ENCODE measurements around the gene SEMA3E. TPM values are rescaled to one million over a fixed set of nuclear protein-coding genes. Genes with fewer than 3 reads are reported as not detected.

SEMA3E gene
- total RNA-seq, 4 donors from 2014 or later, result 22.1 to 42.6 (median 25.0) TPM

- Histone ChIP-seq H3K27ac (no peak overlapping the region), H3K36me3 (peaks cover 0 to 8% of the 10 kb centered on the region in 2 donors), H3K9me3 (no peaks in the 10 kb centered on the region), H3K27me3 (no peaks in the 10 kb centered on the region), H3K4me3 (no peak overlapping the region), H3K4me1 (no peaks in the 10 kb centered on the region)
- TF ChIP-seq EP300 (IDR thresholded peaks at IDR 0.05) (no peak), POLR2A (IDR thresholded peaks at IDR 0.05) (no peak), POLR2AphosphoS5 (IDR thresholded peaks at IDR 0.05) (no peak)
- TF ChIP-seq, protein P1, sequence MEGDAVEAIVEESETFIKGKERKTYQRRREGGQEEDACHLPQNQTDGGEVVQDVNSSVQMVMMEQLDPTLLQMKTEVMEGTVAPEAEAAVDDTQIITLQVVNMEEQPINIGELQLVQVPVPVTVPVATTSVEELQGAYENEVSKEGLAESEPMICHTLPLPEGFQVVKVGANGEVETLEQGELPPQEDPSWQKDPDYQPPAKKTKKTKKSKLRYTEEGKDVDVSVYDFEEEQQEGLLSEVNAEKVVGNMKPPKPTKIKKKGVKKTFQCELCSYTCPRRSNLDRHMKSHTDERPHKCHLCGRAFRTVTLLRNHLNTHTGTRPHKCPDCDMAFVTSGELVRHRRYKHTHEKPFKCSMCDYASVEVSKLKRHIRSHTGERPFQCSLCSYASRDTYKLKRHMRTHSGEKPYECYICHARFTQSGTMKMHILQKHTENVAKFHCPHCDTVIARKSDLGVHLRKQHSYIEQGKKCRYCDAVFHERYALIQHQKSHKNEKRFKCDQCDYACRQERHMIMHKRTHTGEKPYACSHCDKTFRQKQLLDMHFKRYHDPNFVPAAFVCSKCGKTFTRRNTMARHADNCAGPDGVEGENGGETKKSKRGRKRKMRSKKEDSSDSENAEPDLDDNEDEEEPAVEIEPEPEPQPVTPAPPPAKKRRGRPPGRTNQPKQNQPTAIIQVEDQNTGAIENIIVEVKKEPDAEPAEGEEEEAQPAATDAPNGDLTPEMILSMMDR (IDR thresholded peaks at IDR 0.05), result no peak
- no peak for ATAC-seq
Observed at GRCh38 chr7:83388436-83388835, 260.5 kb downstream of the SEMA3E start.

DNA sequence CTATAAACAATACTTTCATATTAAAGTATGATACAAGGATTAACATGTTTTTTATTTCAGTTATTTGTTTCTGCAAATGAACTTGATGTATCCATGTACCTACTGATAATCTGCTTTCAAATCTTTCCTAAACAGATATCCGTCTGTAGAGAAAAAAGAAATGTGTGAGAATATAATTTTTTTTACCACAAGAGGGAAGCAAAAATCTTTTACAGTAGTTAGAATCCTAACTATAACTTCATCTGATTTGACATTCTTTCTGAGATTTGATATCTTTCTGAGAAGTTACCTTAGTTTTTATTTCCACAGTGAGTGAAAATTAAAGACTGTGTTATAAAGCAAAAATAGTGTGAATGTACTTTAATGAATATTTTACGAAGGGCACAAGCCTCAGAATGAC, 282.3 kb downstream of the SEMA3E start:
- 16 to 27% methylated on average over 2 of the region's 2 CpGs for WGBS, 2 donors (ENCODE audit: low coverage in 1 of 2)
- no peaks in the 10 kb centered on the region for H3K27me3 ChIP-seq
- peaks cover 0 to 9% (median 3%) of the 10 kb centered on the region in 3 donors for H3K4me1 ChIP-seq
- H3K36me3 ChIP-seq, result no peaks in the 10 kb centered on the region
- H3K27ac ChIP-seq, result no peak overlapping the region
- TF ChIP-seq EP300 (IDR thresholded peaks at IDR 0.05) (no peak), POLR2A (IDR thresholded peaks at IDR 0.05) (no peak), POLR2AphosphoS5 (IDR thresholded peaks at IDR 0.05) (no peak)
- TF ChIP-seq, protein P1 (IDR thresholded peaks at IDR 0.05), result no peak
- no peaks in the 10 kb centered on the region for H3K9me3 ChIP-seq
- ATAC-seq, result no peak
- no peak overlapping the region for H3K4me3 ChIP-seq

DNA sequence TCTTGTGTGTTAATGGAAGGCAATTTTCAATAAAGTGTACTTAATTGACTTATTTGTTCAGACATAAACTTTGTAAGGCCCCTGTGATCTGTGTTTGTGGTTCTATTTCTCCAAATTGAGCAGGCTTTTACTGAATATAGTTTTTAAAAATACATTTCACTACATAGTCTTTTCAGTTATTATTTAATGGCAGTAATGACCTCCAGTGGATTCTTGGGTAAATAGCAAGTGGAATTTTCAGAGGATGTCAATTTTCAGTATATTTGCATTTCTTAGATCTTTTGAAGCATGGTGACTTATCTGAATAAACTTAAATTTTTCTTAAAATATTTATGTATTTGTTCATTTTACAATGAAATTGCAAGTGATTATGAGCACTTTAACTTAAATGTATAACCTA, 283.2 kb downstream of the SEMA3E start:
- ATAC-seq, result no peak
- Histone ChIP-seq H3K36me3 (no peaks in the 10 kb centered on the region), H3K27me3 (no peaks in the 10 kb centered on the region), H3K4me1 (peaks cover 0 to 9% (median 3%) of the 10 kb centered on the region in 3 donors), H3K27ac (no peak overlapping the region), H3K4me3 (no peak overlapping the region), H3K9me3 (no peaks in the 10 kb centered on the region)
- TF ChIP-seq EP300 (IDR thresholded peaks at IDR 0.05) (no peak), POLR2AphosphoS5 (IDR thresholded peaks at IDR 0.05) (no peak), POLR2A (IDR thresholded peaks at IDR 0.05) (no peak)
- TF ChIP-seq, protein P1 (IDR thresholded peaks at IDR 0.05), result no peak

DNA sequence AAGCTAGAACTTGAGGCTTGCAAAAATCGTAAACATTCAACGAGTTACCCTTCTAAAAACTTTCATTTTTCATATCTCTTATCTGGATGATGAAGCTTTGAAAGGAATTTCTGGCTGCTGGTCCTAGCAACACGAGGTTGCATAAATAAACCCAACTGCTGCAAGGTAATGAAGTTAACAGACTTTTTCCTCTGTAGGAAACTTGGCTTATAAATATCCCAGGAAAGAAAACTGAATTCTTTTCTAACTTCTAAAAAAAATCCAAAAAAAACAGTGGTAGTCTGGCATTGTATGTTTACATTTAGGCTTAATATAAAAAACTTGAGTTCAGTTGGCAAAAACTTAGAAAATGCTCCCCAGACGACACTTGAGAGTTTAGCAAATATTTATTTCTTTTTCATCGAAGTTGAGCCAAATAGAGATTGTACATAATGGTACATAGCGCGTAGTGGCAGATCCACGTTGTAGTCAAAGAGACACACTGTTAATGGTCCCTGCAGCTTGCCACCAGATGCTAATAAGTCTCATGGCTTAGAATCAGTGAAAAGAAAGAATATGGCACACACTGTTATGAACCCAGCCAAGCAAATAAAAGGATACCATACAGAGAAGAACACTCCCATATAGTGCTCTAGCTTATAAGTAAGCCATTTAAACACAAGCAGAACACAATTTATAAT, 285.9 kb downstream of the SEMA3E start:
- 9 to 11% methylated on average over 8 of the region's 8 CpGs for WGBS, 2 donors (ENCODE audit: low coverage in 1 of 2)
- TF ChIP-seq POLR2AphosphoS5 (IDR thresholded peaks at IDR 0.05) (no peak), EP300 (IDR thresholded peaks at IDR 0.05) (no peak), POLR2A (IDR thresholded peaks at IDR 0.05) (no peak)
- TF ChIP-seq, protein P1 (IDR thresholded peaks at IDR 0.05), result no peak
- Histone ChIP-seq H3K27ac (no peak overlapping the region), H3K27me3 (no peaks in the 10 kb centered on the region), H3K4me3 (no peak overlapping the region), H3K36me3 (no peaks in the 10 kb centered on the region), H3K9me3 (no peaks in the 10 kb centered on the region), H3K4me1 (peaks cover 0 to 9% (median 3%) of the 10 kb centered on the region in 3 donors)
- no peak for ATAC-seq

GRCh38 chr7:83359108-83359507, 289.8 kb downstream of the SEMA3E start:
- H3K4me3 ChIP-seq, result no peak overlapping the region
- 91 to 94% methylated on average over 1 of the region's 1 CpG for WGBS, 2 donors (ENCODE audit: low coverage in 1 of 2)
- no peaks in the 10 kb centered on the region for H3K9me3 ChIP-seq
- no peak for ATAC-seq
- H3K27ac ChIP-seq, result no peak overlapping the region
- peaks cover 0 to 9% (median 3%) of the 10 kb centered on the region in 3 donors for H3K4me1 ChIP-seq
- no peaks in the 10 kb centered on the region for H3K27me3 ChIP-seq
- TF ChIP-seq EP300 (IDR thresholded peaks at IDR 0.05) (no peak), POLR2AphosphoS5 (IDR thresholded peaks at IDR 0.05) (no peak), POLR2A (IDR thresholded peaks at IDR 0.05) (no peak)
- TF ChIP-seq, protein P1 (IDR thresholded peaks at IDR 0.05), result no peak
- no peaks in the 10 kb centered on the region for H3K36me3 ChIP-seq
